GM18502 (cell line): ENCODE results near the gene CACNG7.

Experiments used
- ATAC-seq: cut with Tn5 transposase; IDR thresholded peaks from one replicate; pipeline ENCODE4 v1.9.1; 2021; ENCODE audit warnings: mild to moderate bottlenecking; ENCODE audit not compliant: unreplicated experiment, poor library complexity

Gene CACNG7

DNA sequence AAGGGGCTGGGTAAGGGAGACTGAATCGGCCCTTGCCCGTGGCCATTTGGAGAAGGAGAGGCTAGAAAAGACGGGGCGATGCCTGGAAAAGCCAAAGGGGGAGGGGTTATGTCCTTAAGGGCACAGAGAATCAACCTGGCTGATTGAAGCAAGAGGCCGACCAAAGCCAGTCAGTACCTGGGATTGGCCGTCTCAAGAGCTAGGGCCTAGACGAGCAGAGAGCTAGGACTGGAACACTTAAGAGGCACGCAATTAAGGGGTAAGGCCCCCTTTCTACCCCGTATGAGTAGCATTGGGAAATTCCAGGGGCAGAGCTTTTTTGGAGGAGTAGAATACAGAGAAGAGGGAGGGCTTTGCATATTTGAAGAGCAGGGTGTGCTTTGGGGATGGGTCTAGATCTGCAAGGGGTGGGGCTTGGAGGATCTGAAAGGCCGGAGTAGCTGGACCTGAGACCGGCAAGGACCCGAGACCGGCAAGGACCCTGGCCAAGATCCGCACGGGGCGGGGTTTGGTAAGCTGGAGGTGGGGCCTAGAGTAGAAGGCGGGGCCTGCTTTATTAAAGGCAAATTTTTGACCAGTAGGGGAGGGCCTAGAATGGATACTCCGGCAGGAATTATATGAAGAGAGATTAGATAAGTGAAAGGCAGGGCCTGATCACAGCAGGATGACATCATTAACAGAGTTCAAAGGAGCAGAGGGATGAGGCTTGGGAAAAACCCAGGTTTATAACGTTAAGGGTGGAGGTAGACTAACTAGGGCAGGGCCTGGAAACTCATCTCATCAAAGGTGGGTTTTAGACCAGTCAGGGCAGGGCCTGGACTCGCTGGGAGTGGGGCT lies 71.7 kb downstream of the CACNG7 start:
- ATAC-seq: no peak

DNA sequence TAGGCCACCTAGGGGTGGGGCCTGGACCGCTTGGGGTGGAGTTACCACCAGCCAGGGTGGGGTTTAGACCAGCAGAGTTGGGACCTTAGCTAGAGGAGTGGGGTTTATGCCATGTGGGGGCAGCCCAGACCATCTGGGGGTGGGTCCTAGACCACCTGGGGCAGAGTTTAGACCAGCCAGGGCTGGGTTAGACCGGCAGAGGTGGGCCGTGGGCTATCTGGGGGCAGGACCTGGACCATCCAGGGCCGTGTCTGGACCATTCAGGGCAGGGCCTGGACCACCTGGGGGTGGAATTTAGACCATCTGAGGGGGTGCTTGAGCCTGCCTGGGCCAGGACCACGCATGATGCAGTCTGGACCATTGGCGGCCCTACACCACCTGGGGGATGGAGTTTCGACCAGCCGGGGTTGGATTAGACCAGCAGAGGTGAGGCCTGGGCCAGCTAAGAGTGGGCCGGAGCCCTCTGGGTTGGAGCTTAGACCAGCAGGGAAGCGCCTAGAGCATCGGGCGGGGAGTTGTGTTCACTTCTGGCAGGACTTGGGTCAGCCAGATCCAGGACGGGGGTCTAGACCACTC lies 72.4 kb downstream of the CACNG7 start:
- no peak for ATAC-seq

DNA sequence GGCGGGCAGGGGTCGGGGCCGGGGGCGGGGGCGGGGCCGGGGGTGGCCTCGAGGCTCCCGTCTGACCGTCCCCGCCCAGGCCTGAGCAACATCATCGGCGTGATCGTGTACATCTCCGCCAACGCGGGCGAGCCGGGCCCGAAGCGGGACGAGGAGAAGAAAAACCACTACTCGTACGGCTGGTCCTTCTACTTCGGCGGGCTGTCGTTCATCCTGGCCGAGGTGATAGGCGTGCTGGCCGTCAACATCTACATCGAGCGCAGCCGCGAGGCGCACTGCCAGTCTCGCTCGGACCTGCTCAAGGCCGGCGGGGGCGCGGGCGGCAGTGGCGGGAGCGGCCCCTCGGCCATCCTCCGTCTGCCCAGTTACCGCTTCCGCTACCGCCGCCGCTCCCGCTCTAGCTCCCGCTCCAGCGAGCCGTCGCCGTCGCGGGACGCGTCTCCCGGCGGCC lies 72.9 kb downstream of the CACNG7 start:
- ATAC-seq: no peak

GRCh38 chr19:53982611-53983010 lies 73.5 kb downstream of the CACNG7 start:
- ATAC-seq: no peak

- ATAC-seq: no peak
Measured at GRCh38 chr19:53983457-53984289, 74.6 kb downstream of the CACNG7 start.

DNA sequence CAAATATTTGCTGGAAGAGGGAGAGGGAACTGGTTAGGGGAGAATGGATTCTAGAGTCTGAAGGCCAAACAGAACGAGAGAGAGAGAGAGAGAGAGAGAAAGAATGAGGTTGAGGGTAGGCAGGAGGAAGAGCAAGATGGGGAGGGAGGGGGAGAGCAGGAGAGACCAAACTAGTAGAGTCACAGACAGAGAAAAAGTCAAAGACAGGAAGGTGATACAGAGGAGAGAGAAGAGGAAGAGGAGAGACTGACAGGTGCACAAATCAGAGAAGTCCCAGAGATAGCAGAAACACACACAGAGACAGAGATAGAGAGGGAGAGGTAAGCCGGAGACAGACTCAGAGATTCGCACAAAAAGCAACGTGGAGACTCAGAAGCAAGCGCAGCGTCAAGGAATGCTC lies 76.8 kb downstream of the CACNG7 start:
- no peak for ATAC-seq

GRCh38 chr19:53988981-53989380 lies 79.9 kb downstream of the CACNG7 start:
- ATAC-seq: no peak

DNA sequence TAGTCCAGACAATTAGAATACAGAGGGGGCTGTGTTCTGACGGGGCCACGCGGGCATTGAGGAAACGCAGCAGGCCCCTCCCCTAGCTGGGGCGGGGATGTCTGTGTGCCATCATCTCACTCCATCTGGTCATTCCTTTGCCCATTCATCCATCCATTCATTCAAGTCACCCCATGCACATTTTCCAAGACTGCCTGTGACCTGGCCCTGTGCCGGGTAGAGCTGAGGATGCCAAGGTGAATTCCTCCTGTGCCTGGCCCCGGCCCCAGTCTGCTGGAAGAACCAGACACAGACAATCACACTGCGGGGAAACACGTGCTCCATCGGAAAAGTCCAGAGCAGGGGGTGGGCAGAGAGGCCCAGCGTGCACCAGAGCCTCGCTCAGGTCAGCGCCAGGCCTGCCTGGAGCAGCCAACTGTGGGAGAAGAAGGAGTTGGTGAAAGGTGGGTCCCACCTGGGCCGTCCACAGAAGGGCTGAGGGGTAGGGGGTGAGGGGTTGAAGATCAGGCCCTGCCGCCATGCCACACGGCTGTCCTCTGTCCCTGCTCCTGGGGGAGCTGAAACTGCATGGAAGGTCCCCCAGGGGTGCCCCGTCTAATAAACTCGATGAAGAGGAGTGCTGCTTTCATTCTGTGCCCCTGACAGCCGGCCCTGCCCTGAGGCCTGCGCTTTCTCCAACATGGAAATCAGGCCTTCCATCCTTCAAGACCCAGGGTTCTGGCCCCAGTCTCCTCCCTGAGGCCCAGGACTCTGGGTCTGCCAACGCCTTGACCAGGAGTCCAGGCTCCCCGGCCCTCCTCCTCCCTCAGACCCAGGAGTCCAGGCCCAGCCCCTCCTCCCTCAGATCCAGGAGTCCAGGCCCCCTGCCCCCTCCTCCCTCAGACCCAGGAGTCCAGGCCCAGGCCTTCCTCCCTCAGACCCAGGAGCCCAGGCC lies 80.8 kb downstream of the CACNG7 start:
- ATAC-seq: no peak

DNA sequence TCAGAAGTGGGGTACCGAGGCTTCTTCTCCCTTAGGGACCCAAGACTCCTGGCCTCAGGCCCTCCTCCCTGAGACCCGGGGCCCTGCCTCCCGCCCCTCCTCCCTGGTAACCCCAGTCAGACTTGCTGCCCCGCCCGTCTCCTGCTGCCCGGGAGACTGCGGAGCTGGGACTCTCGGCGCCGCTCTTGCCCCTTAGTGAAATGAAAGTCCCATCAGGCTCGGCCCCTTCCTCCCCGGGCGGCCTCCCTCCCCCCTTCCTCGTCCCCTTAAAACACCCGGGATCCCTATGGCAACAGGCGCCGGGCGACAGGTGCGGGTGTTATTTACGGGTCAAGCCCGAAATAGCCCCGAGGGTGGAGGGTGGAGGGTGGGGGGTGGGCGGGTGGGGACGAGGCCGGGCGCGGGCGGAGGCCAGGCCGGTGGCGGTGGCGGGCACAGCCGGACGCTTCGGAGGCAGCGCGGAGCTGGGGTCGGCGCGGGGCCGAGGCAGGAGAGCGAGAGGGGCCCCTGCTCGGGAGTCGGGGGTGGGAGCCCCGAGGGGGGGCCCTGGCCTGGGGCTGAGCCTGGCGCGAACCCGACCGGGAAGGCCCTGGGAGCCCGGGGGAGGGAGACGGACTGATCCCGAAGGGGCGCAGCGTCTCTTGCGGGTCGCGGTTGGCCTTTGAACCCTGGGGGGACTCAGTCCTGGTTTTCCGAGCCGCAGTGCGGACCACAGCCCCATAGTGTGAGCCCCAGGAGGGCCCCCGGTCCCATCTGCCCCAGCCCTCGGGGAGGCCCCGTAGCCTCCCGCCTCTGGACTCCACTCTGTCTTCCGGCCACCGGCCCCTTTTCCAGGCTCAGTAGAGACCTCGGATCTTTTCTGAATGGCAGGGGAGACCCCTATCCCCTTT lies 82.4 kb downstream of the CACNG7 start, which contains the start of gene CACNG6:
Gene CACNG6 (plus strand): TSS at position 414 of the 890 bp plus-strand sequence. CDS start 1,241 bp downstream, outside the sequence.
- no peak for ATAC-seq

- no peak for ATAC-seq
Measured at GRCh38 chr19:53992211-53992610, 83.1 kb downstream of the CACNG7 start.

- no peak for ATAC-seq
Measured at GRCh38 chr19:53992815-53993214, 83.7 kb downstream of the CACNG7 start.

GRCh38 chr19:53993448-53993847 lies 84.4 kb downstream of the CACNG7 start:
- no peak for ATAC-seq
